HepG2 (cell line): ENCODE data around the gene ANKRD39. TPM values are rescaled to one million over a fixed set of nuclear protein-coding genes. Genes with fewer than 3 reads are reported as not detected.

ENCODE experiments used
- CBX1 ChIP-seq: IDR thresholded peaks from one replicate; pipeline ENCODE4 v1.6.1; 2016; ENCODE audit warnings: antibody characterized with exemption, low read depth
- HES4 ChIP-seq: sonication (generic); formaldehyde crosslinking; IDR thresholded peaks from 2 replicates; pipeline ENCODE4 v1.9.0; 2021; ENCODE audit warnings: mild to moderate bottlenecking, missing genetic modification reagents, borderline replicate concordance
- HNRNPH1 ChIP-seq: fragments of 200-400 bp; formaldehyde crosslinking; optimal IDR thresholded peaks from 2 replicates; pipeline ENCODE3; 2017; ENCODE audit warnings: mild to moderate bottlenecking, low read depth, low read length
- IKZF1 ChIP-seq: fragments of 450-650 bp; IDR thresholded peaks from 2 replicates; pipeline ENCODE4 v1.7.1; 2016
- IKZF4 ChIP-seq: sonication (generic); formaldehyde crosslinking; IDR thresholded peaks from 2 replicates; pipeline ENCODE4 v1.5.1; 2020; ENCODE audit warnings: borderline replicate concordance, mild to moderate bottlenecking, low read depth, missing genetic modification reagents; ENCODE audit errors: not compliant biosample characterization
- KLF9 ChIP-seq: IDR thresholded peaks from 2 replicates; pipeline ENCODE4 v1.6.1; 2016; ENCODE audit warnings: low read depth
- KMT2B ChIP-seq: IDR thresholded peaks from 2 replicates; pipeline ENCODE4 v1.6.1; 2016; ENCODE audit warnings: missing genetic modification reagents, missing compliant biosample characterization
- LCORL ChIP-seq, 2 experiments: fragments of 450-650 bp in 1 of 2; sonication (generic) in 1 of 2; formaldehyde crosslinking in 1 of 2; IDR thresholded peaks; 2 replicates each; pipeline versions ENCODE4 v1.5.0 to v1.6.1; 2017 to 2020; ENCODE audit warnings: antibody characterized with exemption in 1 of 2, missing genetic modification reagents in 1 of 2
- RBM22 ChIP-seq: fragments of 200-400 bp; formaldehyde crosslinking; optimal IDR thresholded peaks from 2 replicates; pipeline ENCODE3; 2017; ENCODE audit warnings: mild to moderate bottlenecking, low read length, moderate library complexity
- REXO4 ChIP-seq: sonication (generic); formaldehyde crosslinking; IDR thresholded peaks from 2 replicates; pipeline ENCODE4 v1.8.0; 2022; ENCODE audit warnings: missing genetic modification reagents, mild to moderate bottlenecking, borderline replicate concordance
- RFX5 ChIP-seq: IDR thresholded peaks from 2 replicates; pipeline ENCODE4 v1.6.1; 2011; ENCODE audit warnings: low read depth, low read length, improper control_type of control experiment
- SRSF1 ChIP-seq: fragments of 200-400 bp; formaldehyde crosslinking; optimal IDR thresholded peaks from 2 replicates; pipeline ENCODE3; 2017; ENCODE audit warnings: mild to moderate bottlenecking, low read depth, low read length, moderate library complexity
- TBX2 ChIP-seq: sonication (generic); formaldehyde crosslinking; IDR thresholded peaks from 2 replicates; pipeline ENCODE4 v1.5.0; 2020; ENCODE audit warnings: missing genetic modification reagents, mild to moderate bottlenecking, borderline replicate concordance
- TRIM24 ChIP-seq: sonication (generic); formaldehyde crosslinking; IDR thresholded peaks from 2 replicates; pipeline ENCODE4 v1.8.0; 2022; ENCODE audit warnings: mild to moderate bottlenecking, missing genetic modification reagents
- ZBTB44 ChIP-seq: sonication (generic); formaldehyde crosslinking; IDR thresholded peaks from 2 replicates; pipeline ENCODE4 v1.4.0; 2020; ENCODE audit warnings: missing genetic modification reagents
- ZFP91 ChIP-seq: sonication (generic); formaldehyde crosslinking; IDR thresholded peaks from 2 replicates; pipeline ENCODE4 v1.9.0; 2022; ENCODE audit warnings: missing genetic modification reagents, mild to moderate bottlenecking, borderline replicate concordance
- ZNF30 ChIP-seq: sonication (generic); formaldehyde crosslinking; IDR thresholded peaks from 2 replicates; pipeline ENCODE4 v1.5.0; 2020; ENCODE audit warnings: mild to moderate bottlenecking, missing genetic modification reagents
- ZNF33B ChIP-seq: sonication (generic); formaldehyde crosslinking; IDR thresholded peaks from 2 replicates; pipeline ENCODE4 v1.5.1; 2020; ENCODE audit warnings: mild to moderate bottlenecking, missing genetic modification reagents
- ZNF350 ChIP-seq: sonication (generic); formaldehyde crosslinking; IDR thresholded peaks from 2 replicates; pipeline ENCODE4 v1.4.0; 2020; ENCODE audit warnings: mild to moderate bottlenecking, low read depth, missing genetic modification reagents, borderline replicate concordance
- ZNF430 ChIP-seq: sonication (generic); formaldehyde crosslinking; IDR thresholded peaks from 2 replicates; pipeline ENCODE4 v1.9.0; 2021; ENCODE audit warnings: mild to moderate bottlenecking, missing genetic modification reagents
- ZNF431 ChIP-seq: sonication (generic); formaldehyde crosslinking; IDR thresholded peaks from 2 replicates; pipeline ENCODE4 v1.9.0; 2022; ENCODE audit warnings: missing genetic modification reagents, low read depth, mild to moderate bottlenecking, borderline replicate concordance
- ZNF563 ChIP-seq: sonication (generic); formaldehyde crosslinking; IDR thresholded peaks from 2 replicates; pipeline ENCODE4 v1.8.0; 2022; ENCODE audit warnings: mild to moderate bottlenecking, moderate library complexity, missing genetic modification reagents
- ZNF605 ChIP-seq: sonication (generic); formaldehyde crosslinking; IDR thresholded peaks from 2 replicates; pipeline ENCODE4 v1.8.0; 2022; ENCODE audit warnings: mild to moderate bottlenecking, missing genetic modification reagents
- ZNF619 ChIP-seq: sonication (generic); formaldehyde crosslinking; IDR thresholded peaks from 2 replicates; pipeline ENCODE4 v1.4.0; 2020; ENCODE audit warnings: mild to moderate bottlenecking, missing genetic modification reagents
- ZNF777 ChIP-seq: sonication (generic); formaldehyde crosslinking; IDR thresholded peaks from 2 replicates; pipeline ENCODE4 v1.4.0; 2020; ENCODE audit warnings: missing genetic modification reagents
- polyA plus RNA-seq, 8 experiments: library from polyadenylated mRNA; depleted of rRNA in 3 of 8; stranded (reverse) in 7 of 8; unstranded in 1 of 8; fragments of >200 nt; fragmentation: Illumina TruSeq in 4 of 8; extraction: Trizol in 4 of 8; gene quantifications; 2 replicates each; pipeline versions ENCODE4 v1.2.1 to v1.2.3, GENCODE V29; 2011 to 2016; ENCODE audit warnings: low read depth in 4 of 8, missing spikeins in 1 of 8, mixed read lengths in 1 of 8; ENCODE audit not compliant: insufficient read depth in 1 of 8
- total RNA-seq, 5 experiments: library from RNA; depleted of rRNA; stranded (reverse); fragments of >200 nt; fragmentation: Illumina TruSeq; extraction: Trizol; gene quantifications; 2 replicates each; pipeline ENCODE4 v1.2.3, GENCODE V29; 2016; ENCODE audit warnings: low read depth in 1 of 5

ANKRD39 gene
- total and polyA plus RNA-seq, 2 of the 13 experiments (the other 11 are each of a cell fraction or from before 2014, with no cell fraction given): 23.2 to 24.8 TPM

GRCh38 chr2:96809951-96810782 lies 47.6 kb downstream of the ANKRD39 start (continued):
- TF ChIP-seq ZNF777 (CRISPR knock-in tag) (no peak), KMT2B (0 out of 2 replicates have a peak, but pooled peaks have one; percentile 10), SRSF1 (peak; percentile 9), ZFP91 (CRISPR knock-in tag) (peak; percentile 50; the same call in 1 of the 2 replicates), HNRNPH1 (no peak), TRIM24 (CRISPR knock-in tag) (0 out of 2 replicates have a peak, but pooled peaks have one; percentile 12), HES4 (CRISPR knock-in tag) (0 out of 2 replicates have a peak, but pooled peaks have one; percentile 29), ZNF350 (CRISPR knock-in tag) (no peak), CBX1 (no peak), ZNF33B (CRISPR knock-in tag) (no peak), LCORL (IDR thresholded peaks at IDR 0.05) (no peak), LCORL (CRISPR knock-in tag; IDR thresholded peaks at IDR 0.05) (peak; percentile 58; the same call in 1 of the 2 replicates), RFX5 (no peak), KLF9 (CRISPR knock-in tag) (no peak), RBM22 (peak; percentile 45), ZNF605 (CRISPR knock-in tag) (peak; percentile 71; the same call in 1 of the 2 replicates), IKZF4 (CRISPR knock-in tag) (no peak), TBX2 (CRISPR knock-in tag) (peak; percentile 44; the same call in 1 of the 2 replicates), IKZF1 (no peak), ZNF431 (CRISPR knock-in tag) (no peak; the same call in 1 of the 2 replicates), ZNF619 (CRISPR knock-in tag) (peak; percentile 51; the same call in 1 of the 2 replicates), ZNF30 (CRISPR knock-in tag) (no peak), ZBTB44 (CRISPR knock-in tag) (no peak), REXO4 (CRISPR knock-in tag) (no peak), ZNF430 (CRISPR knock-in tag) (0 out of 2 replicates have a peak, but pooled peaks have one; percentile 36), ZNF563 (0 out of 2 replicates have a peak, but pooled peaks have one; percentile 46)
